HepG2 (cell line): Measurements from ENCODE around the gene TTC39C. TPM values are rescaled to one million over a fixed set of nuclear protein-coding genes. Genes with fewer than 3 reads are reported as not detected.

Source experiments
- ATAC-seq: fragments of 200-7000 bp; cut with Tn5 transposase; 3 replicates; pipeline ENCODE4 v1.9.1; 2020; ENCODE audit warnings: mild to moderate bottlenecking, moderate library complexity
- BruUV-seq: library from RNA; stranded (reverse); fragments of 400-500 nt; replicated peaks from 2 replicates; lab custom pipeline; 2021; lab: Mats Ljungman, UMichigan
- CTCF ChIA-PET: fragments of 300-600 bp; formaldehyde crosslinking; extraction: SDS; loops from one replicate; lab custom pipeline; 2021; ENCODE audit warnings: low total read pairs, inconsistent platforms, low intra/inter-chr PET ratio; lab: Yijun Ruan, JAX
- POLR2A ChIA-PET: fragments of 350-600 bp; sonication (Branson Sonifier 250); formaldehyde crosslinking; loops from one replicate; lab custom pipeline; 2020; ENCODE audit warnings: antibody characterized with exemption, inconsistent platforms; lab: Yijun Ruan, JAX
- DNase-seq: peaks from one replicate; pipeline ENCODE4 v3.0.0-alpha.2; 2015; ENCODE audit warnings: low spot score
- FAIRE-seq: peaks from 3 replicates; lab custom pipeline; 2011; peaks lifted over from hg19 to GRCh38; lab: Jason Lieb, UNC
- H2AFZ ChIP-seq: one replicate; pipeline ENCODE4 v1.6.1; 2011; ENCODE audit warnings: low read length, inconsistent platforms
- H3K27ac ChIP-seq: fragments of 300-600 bp; 3 replicates; pipeline ENCODE4 v1.8.0; 2011; ENCODE audit warnings: mixed run types, mild to moderate bottlenecking, mixed read lengths, low read length, inconsistent platforms; ENCODE audit not compliant: insufficient read depth; ENCODE audit errors: extremely low read length
- H3K27me3 ChIP-seq, 2 experiments: fragments of 200-600 bp in 1 of 2; 2 replicates in 1 of 2; 3 replicates in 1 of 2; pipeline versions ENCODE4 v1.6.0 to v1.8.0; 2011; ENCODE audit warnings: low read length in 2 of 2, mild to moderate bottlenecking in 2 of 2, moderate library complexity in 2 of 2, inconsistent platforms in 1 of 2; ENCODE audit not compliant: insufficient read depth in 2 of 2, control insufficient read depth in 1 of 2
- H3K36me3 ChIP-seq, 2 experiments: fragments of 200-600 bp in 1 of 2; replicated peaks in 1 of 2; 2 replicates in 1 of 2; 3 replicates in 1 of 2; pipeline versions ENCODE4 v1.5.1 to v1.8.0; 2011; ENCODE audit warnings: low read length in 2 of 2, inconsistent platforms in 1 of 2; ENCODE audit not compliant: insufficient read depth in 2 of 2, control insufficient read depth in 1 of 2
- H3K4me1 ChIP-seq: 2 replicates; pipeline ENCODE4 v1.5.1; 2012; ENCODE audit warnings: low read length, inconsistent platforms; ENCODE audit not compliant: insufficient read depth
- H3K4me2 ChIP-seq: 2 replicates; pipeline ENCODE4 v1.6.0; 2011; ENCODE audit warnings: low read depth, low read length, inconsistent platforms
- H3K4me3 ChIP-seq, 3 experiments: fragments of 200-600 bp in 1 of 3; sonication (generic), shearing (Covaris generic) in 1 of 3; replicated peaks in 1 of 3; 2 replicates each; pipeline ENCODE4 v1.5.1; 2011 to 2016; ENCODE audit warnings: low read length in 3 of 3, inconsistent platforms in 2 of 3, low read depth in 2 of 3, mild to moderate bottlenecking in 2 of 3, control low read depth in 1 of 3, mixed read lengths in 1 of 3; ENCODE audit not compliant: insufficient read depth in 1 of 3
- H3K79me2 ChIP-seq: one replicate; pipeline ENCODE4 v1.6.1; 2011; ENCODE audit warnings: low read length, inconsistent platforms; ENCODE audit not compliant: insufficient read depth
- H3K9ac ChIP-seq: 2 replicates; pipeline ENCODE4 v1.6.0; 2011; ENCODE audit warnings: mild to moderate bottlenecking, low read depth, low read length, inconsistent platforms; ENCODE audit not compliant: insufficient read depth
- H3K9me3 ChIP-seq: 2 replicates; pipeline ENCODE4 v1.5.1; 2012; ENCODE audit warnings: mild to moderate bottlenecking, low read length
- H4K20me1 ChIP-seq: 2 replicates; pipeline ENCODE4 v1.6.0; 2011; ENCODE audit warnings: inconsistent platforms, mild to moderate bottlenecking, low read length, moderate library complexity; ENCODE audit not compliant: insufficient read depth
- GTF3A ChIP-seq: sonication (generic); formaldehyde crosslinking; conservative IDR thresholded peaks from 2 replicates; pipeline ENCODE4 v1.4.0; 2020; ENCODE audit warnings: mild to moderate bottlenecking, missing genetic modification reagents
- NCOR1 ChIP-seq: fragments of 200-600 bp; sonication (generic); IDR thresholded peaks from 2 replicates; pipeline ENCODE4 v1.7.0; 2017; ENCODE audit warnings: antibody characterized with exemption, low read length, borderline replicate concordance
- NR0B2 ChIP-seq: sonication (generic); formaldehyde crosslinking; IDR thresholded peaks from 2 replicates; pipeline ENCODE4 v1.4.0; 2020; ENCODE audit warnings: mild to moderate bottlenecking, missing genetic modification reagents
- PLSCR1 ChIP-seq: sonication (generic); formaldehyde crosslinking; IDR thresholded peaks from 2 replicates; pipeline ENCODE4 v1.5.0; 2020; ENCODE audit warnings: missing genetic modification reagents, mild to moderate bottlenecking, borderline replicate concordance
- PRPF4 ChIP-seq: fragments of 200-400 bp; formaldehyde crosslinking; IDR thresholded peaks from 2 replicates; pipeline ENCODE4 v1.6.1; 2016; ENCODE audit warnings: low read length, low read depth; ENCODE audit not compliant: poor library complexity, severe bottlenecking
- TAF15 ChIP-seq: fragments of 200-400 bp; formaldehyde crosslinking; IDR thresholded peaks from one replicate; pipeline ENCODE4 v1.6.1; 2018; ENCODE audit warnings: mild to moderate bottlenecking, low read depth, low read length; ENCODE audit not compliant: poor library complexity, severe bottlenecking
- TCF7L2 ChIP-seq: IDR thresholded peaks from 2 replicates; pipeline ENCODE4 v1.6.1; 2011; ENCODE audit warnings: mild to moderate bottlenecking, low read depth, low read length, moderate library complexity
- TERF1 ChIP-seq: sonication (generic); formaldehyde crosslinking; IDR thresholded peaks from 2 replicates; pipeline ENCODE4 v1.8.0; 2022; ENCODE audit warnings: mild to moderate bottlenecking, missing genetic modification reagents, moderate library complexity
- ZBTB20 ChIP-seq: sonication (generic); formaldehyde crosslinking; IDR thresholded peaks from 2 replicates; pipeline ENCODE4 v1.8.1; 2023; ENCODE audit warnings: missing genetic modification reagents, low read depth, mild to moderate bottlenecking, borderline replicate concordance
- ZIK1 ChIP-seq: sonication (generic); formaldehyde crosslinking; IDR thresholded peaks from 2 replicates; pipeline ENCODE4 v1.5.0; 2020; ENCODE audit warnings: mild to moderate bottlenecking, low read depth, missing genetic modification reagents, borderline replicate concordance
- ZNF205 ChIP-seq: IDR thresholded peaks from 2 replicates; pipeline ENCODE4 v1.6.1; 2018; ENCODE audit warnings: missing biosample characterization, missing genetic modification reagents
- ZNF337 ChIP-seq: sonication (generic); formaldehyde crosslinking; IDR thresholded peaks from 2 replicates; pipeline ENCODE4 v1.5.1; 2020; ENCODE audit warnings: missing genetic modification reagents, low read depth, mild to moderate bottlenecking, borderline replicate concordance
- ZNF547 ChIP-seq: sonication (generic); formaldehyde crosslinking; IDR thresholded peaks from 2 replicates; pipeline ENCODE4 v1.5.1; 2020; ENCODE audit warnings: mild to moderate bottlenecking, missing genetic modification reagents
- ZNF629 ChIP-seq: sonication (generic); formaldehyde crosslinking; conservative IDR thresholded peaks from 2 replicates; pipeline ENCODE4 v1.5.0; 2020; ENCODE audit warnings: missing genetic modification reagents
- ZNF704 ChIP-seq: sonication (generic); formaldehyde crosslinking; IDR thresholded peaks from 2 replicates; pipeline ENCODE4 v1.8.1; 2023; ENCODE audit warnings: mild to moderate bottlenecking, inconsistent platforms, moderate library complexity, missing genetic modification reagents, borderline replicate concordance
- WGBS: methylation state at CpG from one replicate; pipeline ENCODE4 v1.1.6; 2017; ENCODE audit warnings: low lambda C conversion rate; 5-methylcytosine and 5-hydroxymethylcytosine counted together
- in situ Hi-C: cut with HindIII; loops from 2 replicates; pipeline ENCODE4 v1.10.0; 2017; ENCODE audit warnings: low pct_unique_long_range_greater_than_20kb; ENCODE audit not compliant: extremely low pct_ligation_motif_present
- intact Hi-C: fragments of 100-400 bp; cut with micrococcal nuclease; formaldehyde crosslinking; loops from one replicate; pipeline ENCODE4 v1.10.0; 2022; ENCODE audit not compliant: unreplicated experiment
- polyA plus RNA-seq, 8 experiments: library from polyadenylated mRNA; depleted of rRNA in 3 of 8; stranded (reverse) in 7 of 8; unstranded in 1 of 8; fragments of >200 nt; fragmentation: Illumina TruSeq in 4 of 8; extraction: Trizol in 4 of 8; gene quantifications; 2 replicates each; pipeline versions ENCODE4 v1.2.1 to v1.2.3, GENCODE V29; 2011 to 2016; ENCODE audit warnings: low read depth in 4 of 8, missing spikeins in 1 of 8, mixed read lengths in 1 of 8; ENCODE audit not compliant: insufficient read depth in 1 of 8
- total RNA-seq, 5 experiments: library from RNA; depleted of rRNA; stranded (reverse); fragments of >200 nt; fragmentation: Illumina TruSeq; extraction: Trizol; gene quantifications; 2 replicates each; pipeline ENCODE4 v1.2.3, GENCODE V29; 2016; ENCODE audit warnings: low read depth in 1 of 5

Gene TTC39C
- total and polyA plus RNA-seq, 2 of the 13 experiments (the other 11 are each of a cell fraction or from before 2014, with no cell fraction given), result 19.1 to 25.9 TPM

GRCh38 chr18:24168496-24168895 lies 153.9 kb downstream of the TTC39C start:
- Histone ChIP-seq H3K4me1 (no peaks in the 10 kb centered on the region), H3K9me3 (no peaks in the 10 kb centered on the region), H3K27me3 (peaks cover 0 to 16% of the 10 kb centered on the region in 2 experiments; a peak in 1 of 5 replicates), H3K36me3 (no peaks in the 10 kb centered on the region), H3K4me3 (no peak overlapping the region), H2AFZ (no peak overlapping the region), H3K9ac (no peak overlapping the region), H3K4me2 (no peak overlapping the region), H3K27ac (no peak overlapping the region), H3K79me2 (no peaks in the 10 kb centered on the region), H4K20me1 (no peaks in the 10 kb centered on the region)
- TF ChIP-seq ZNF205 (CRISPR knock-in tag) (no peak), ZIK1 (no peak), TERF1 (CRISPR knock-in tag) (no peak), ZNF547 (CRISPR knock-in tag) (no peak), NCOR1 (no peak)
- CTCF ChIA-PET, result no interaction called here
- no peak for ATAC-seq
- no peak for DNase-seq
- no peak for FAIRE-seq
- in situ Hi-C loops (no loop called here), intact Hi-C loops (no loop called here)
- WGBS, result 53% methylated on average over 7 of the region's 7 CpGs
- POLR2A ChIA-PET, result no interaction called here
- no TSS peak for BruUV-seq

- Histone ChIP-seq H4K20me1 (no peaks in the 10 kb centered on the region), H3K4me2 (no peak overlapping the region), H3K36me3 (no peaks in the 10 kb centered on the region), H3K4me3 (no peak overlapping the region), H3K79me2 (no peaks in the 10 kb centered on the region), H3K27ac (no peak overlapping the region)
- ChIA-PET POLR2A (no interaction called here), CTCF (no interaction called here)
- intact Hi-C loops, result loop anchor here (10.0 kb wide), 1 partner anchor 104 kb away; no protein-coding TSS in a partner anchor
- peak; percentile 51; the same call in 1 of the 2 replicates for TF ChIP-seq ZNF629 (CRISPR knock-in tag)
- peak; percentile 100 for TF ChIP-seq GTF3A (CRISPR knock-in tag)
- TF ChIP-seq TCF7L2, result no peak
- TF ChIP-seq TAF15, result no peak
- no peak for TF ChIP-seq ZBTB20 (CRISPR knock-in tag)
- no peak for TF ChIP-seq ZNF337 (CRISPR knock-in tag)
- no peak for TF ChIP-seq PLSCR1 (CRISPR knock-in tag)
- TF ChIP-seq ZNF704, result no peak
- no peak for TF ChIP-seq NR0B2 (CRISPR knock-in tag)
- TF ChIP-seq PRPF4, result peak; percentile 63
- TF ChIP-seq, all 625 proteins: peak for 3
- WGBS, result 9% methylated on average over 8 of the region's 8 CpGs
- H3K9ac ChIP-seq, result no peak overlapping the region
- in situ Hi-C loops, result no loop called here
- no peak for FAIRE-seq
- DNase-seq, result peak; percentile 9
- H3K27me3 ChIP-seq, result peaks cover 0 to 16% of the 10 kb centered on the region in 2 experiments; a peak in 1 of 5 replicates
- ATAC-seq, result no peak
- no peaks in the 10 kb centered on the region for H3K9me3 ChIP-seq
- no TSS peak for BruUV-seq
- no peaks in the 10 kb centered on the region for H3K4me1 ChIP-seq
- H2AFZ ChIP-seq, result no peak overlapping the region
Measured at GRCh38 chr18:24170360-24170759, 155.8 kb downstream of the TTC39C start.
